RWPE1 (cell line): ENCODE data around the gene TYK2.

Experiments used
- CTCF ChIA-PET: fragments of 350-600 bp; sonication (Branson Sonifier 250); formaldehyde crosslinking; extraction: SDS; loops from one replicate; lab custom pipeline; 2021; lab: Yijun Ruan, JAX
- POLR2A ChIA-PET: fragments of 400-600 bp; formaldehyde crosslinking; extraction: SDS; loops from one replicate; lab custom pipeline; 2020; ENCODE audit warnings: antibody characterized with exemption; ENCODE audit not compliant: low non-redundant PET; lab: Yijun Ruan, JAX
- DNase-seq: peaks from one replicate; pipeline ENCODE4 v3.0.0; 2012; ENCODE audit warnings: low spot score
- H3K27ac ChIP-seq: fragments of 450-650 bp; 2 replicates; pipeline ENCODE4 v1.5.1; 2017
- TF ChIP-seq, protein P1 (sequence below): fragments of 450-650 bp; conservative IDR thresholded peaks from 2 replicates; pipeline ENCODE4 v1.5.1; 2017; ENCODE audit warnings: low read depth, mild to moderate bottlenecking

Gene TYK2

DNA sequence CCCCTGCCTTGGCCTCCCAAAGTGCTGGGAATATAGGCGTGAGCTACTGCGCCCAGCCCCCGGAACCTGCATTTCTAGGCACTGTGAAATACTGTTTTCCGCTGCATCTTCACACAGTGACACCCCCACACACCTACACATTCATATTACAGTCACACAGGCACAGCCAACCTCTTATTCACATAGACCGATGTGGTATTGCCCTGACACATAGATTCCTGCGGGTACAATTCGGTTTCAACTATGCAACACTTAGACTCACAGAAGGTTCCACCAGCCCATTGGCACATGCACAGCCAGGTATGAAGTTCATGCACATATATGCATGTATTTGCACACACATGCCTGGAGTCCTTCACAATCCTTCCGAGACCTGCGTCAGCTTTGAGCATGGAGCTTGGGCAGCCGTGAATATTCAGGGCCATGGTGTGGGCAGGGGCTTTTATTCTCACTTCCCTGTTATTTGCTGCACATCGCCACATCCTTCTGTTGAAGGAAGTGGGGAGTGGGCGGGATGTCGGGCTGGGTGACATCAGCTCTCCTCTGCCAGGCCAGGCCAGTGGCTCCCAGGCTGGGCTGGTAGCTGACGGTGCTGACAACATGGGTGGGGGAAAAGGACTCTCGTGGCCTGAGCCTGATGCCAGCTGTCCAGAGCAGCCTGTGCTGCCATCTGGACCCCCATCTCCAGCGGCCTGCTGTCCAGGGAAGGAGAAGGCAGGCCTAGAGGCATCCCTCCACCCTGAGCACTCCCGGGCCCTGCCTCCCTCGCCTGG lies 28.3 kb upstream of the TYK2 start:
- CTCF ChIA-PET = interaction anchor here (0.6 kb wide), 1 partner anchor 20 kb away, joined by 3 read pairs; no protein-coding TSS in a partner anchor
- no peak overlapping the region for H3K27ac ChIP-seq
- TF ChIP-seq, protein P1, sequence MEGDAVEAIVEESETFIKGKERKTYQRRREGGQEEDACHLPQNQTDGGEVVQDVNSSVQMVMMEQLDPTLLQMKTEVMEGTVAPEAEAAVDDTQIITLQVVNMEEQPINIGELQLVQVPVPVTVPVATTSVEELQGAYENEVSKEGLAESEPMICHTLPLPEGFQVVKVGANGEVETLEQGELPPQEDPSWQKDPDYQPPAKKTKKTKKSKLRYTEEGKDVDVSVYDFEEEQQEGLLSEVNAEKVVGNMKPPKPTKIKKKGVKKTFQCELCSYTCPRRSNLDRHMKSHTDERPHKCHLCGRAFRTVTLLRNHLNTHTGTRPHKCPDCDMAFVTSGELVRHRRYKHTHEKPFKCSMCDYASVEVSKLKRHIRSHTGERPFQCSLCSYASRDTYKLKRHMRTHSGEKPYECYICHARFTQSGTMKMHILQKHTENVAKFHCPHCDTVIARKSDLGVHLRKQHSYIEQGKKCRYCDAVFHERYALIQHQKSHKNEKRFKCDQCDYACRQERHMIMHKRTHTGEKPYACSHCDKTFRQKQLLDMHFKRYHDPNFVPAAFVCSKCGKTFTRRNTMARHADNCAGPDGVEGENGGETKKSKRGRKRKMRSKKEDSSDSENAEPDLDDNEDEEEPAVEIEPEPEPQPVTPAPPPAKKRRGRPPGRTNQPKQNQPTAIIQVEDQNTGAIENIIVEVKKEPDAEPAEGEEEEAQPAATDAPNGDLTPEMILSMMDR = no peak
- POLR2A ChIA-PET = no interaction called here
- DNase-seq = no peak

DNA sequence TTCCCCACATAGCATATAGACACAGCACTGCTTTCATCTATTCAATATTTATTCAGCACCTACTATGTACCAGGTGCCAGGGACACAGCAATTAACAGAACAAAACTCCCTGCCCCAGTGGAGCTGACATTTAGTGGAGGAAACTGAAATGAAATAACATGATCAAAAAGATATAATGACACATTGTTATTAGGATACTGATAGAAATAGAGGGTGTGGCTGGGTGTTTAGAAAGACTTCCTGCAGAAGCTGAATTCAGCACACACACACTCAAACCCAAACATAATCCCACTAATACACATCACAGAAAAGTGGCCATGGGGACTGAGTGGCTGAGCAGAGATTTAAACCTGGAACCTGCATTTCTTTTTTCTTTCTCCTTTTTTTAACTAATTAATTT lies 26.7 kb upstream of the TYK2 start:
- DNase-seq = no peak
- no peak overlapping the region for H3K27ac ChIP-seq
- CTCF ChIA-PET = interaction anchor here (0.6 to 1.2 kb wide), 2 partner anchors 16 to 18 kb away, joined by 3 to 5 read pairs; no protein-coding TSS in a partner anchor
- TF ChIP-seq, protein P1 = no peak
- POLR2A ChIA-PET = no interaction called here

DNA sequence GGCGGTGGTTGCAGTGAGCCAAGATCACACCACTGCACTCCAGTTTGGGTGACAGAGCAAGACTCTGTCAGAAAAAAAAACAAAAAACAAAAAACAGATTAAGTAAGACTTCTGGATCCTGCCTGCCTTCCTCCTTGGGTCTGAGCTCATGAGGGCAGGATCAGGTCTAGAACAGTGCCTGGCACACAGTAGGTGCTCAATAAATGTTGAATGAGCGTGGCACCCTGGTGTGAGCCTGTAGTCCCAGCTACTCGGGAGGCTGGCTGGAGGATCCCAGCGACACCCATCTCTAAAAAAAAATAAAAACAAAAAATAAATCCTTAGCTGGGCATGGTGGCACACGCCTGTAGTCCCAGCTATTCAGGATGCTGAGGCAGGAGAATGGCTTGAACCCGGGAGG lies 25.8 kb upstream of the TYK2 start:
- ChIA-PET POLR2A (interaction anchor here (0.6 kb wide), 1 partner anchor 88 kb away, joined by 3 read pairs; no protein-coding TSS in a partner anchor), CTCF (interaction anchor here (0.6 to 3.7 kb wide), 6 partner anchors 11 to 139 kb away, joined by 3 to 32 read pairs (median 4); no protein-coding TSS in a partner anchor)
- DNase-seq = no peak
- TF ChIP-seq, protein P1 = no peak
- no peak overlapping the region for H3K27ac ChIP-seq

DNA sequence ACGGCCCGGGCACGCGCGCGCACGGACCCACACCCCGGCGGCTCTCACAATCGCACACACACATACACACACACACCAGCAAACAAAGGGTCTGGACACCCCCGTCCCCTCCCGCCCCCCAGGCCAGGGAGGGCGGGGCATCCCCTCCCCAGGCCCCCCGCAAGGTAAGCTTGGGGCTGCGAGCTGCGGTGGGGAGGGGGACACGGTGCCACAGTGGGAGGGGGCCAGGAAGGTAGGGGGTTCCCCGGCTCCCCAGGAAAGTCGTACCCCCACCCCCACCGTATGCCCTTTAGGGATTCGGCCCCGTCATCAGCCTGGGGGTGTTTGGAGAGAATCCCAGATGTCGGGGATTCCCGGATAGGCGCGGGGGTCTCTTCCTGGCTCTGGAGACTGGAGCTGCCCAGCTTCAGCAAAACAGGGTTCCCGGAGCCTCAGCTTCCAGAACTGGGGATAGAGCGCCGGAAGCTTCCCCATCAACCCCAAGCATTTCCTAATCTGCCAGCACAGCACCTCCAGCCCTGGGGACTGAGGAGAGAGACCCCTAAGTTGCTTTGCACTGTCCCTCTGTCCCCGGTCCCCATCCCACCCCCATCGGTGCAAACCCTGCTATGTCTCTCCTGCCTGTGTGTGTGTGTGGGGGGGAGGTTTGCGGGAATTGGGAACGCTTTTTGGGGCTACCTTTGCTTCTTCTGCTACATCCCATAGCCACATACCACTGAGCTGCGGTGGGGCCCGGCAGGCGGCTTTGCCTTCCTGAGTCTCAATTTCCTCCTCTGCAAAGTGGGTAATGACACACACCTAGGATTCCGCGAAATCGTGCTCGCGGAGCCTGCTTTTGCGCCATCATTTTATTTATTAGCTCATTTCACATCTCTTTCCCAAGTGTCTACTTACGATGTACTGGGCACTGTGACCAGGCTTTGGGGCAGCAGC lies 24.8 kb upstream of the TYK2 start:
- no peak for DNase-seq
- H3K27ac ChIP-seq = no peak overlapping the region
- TF ChIP-seq, protein P1 = no peak
- CTCF ChIA-PET = interaction anchor here (0.6 to 3.7 kb wide), 10 partner anchors 8 to 359 kb away, joined by 3 to 32 read pairs (median 4); no protein-coding TSS in a partner anchor
- POLR2A ChIA-PET = no interaction called here

DNA sequence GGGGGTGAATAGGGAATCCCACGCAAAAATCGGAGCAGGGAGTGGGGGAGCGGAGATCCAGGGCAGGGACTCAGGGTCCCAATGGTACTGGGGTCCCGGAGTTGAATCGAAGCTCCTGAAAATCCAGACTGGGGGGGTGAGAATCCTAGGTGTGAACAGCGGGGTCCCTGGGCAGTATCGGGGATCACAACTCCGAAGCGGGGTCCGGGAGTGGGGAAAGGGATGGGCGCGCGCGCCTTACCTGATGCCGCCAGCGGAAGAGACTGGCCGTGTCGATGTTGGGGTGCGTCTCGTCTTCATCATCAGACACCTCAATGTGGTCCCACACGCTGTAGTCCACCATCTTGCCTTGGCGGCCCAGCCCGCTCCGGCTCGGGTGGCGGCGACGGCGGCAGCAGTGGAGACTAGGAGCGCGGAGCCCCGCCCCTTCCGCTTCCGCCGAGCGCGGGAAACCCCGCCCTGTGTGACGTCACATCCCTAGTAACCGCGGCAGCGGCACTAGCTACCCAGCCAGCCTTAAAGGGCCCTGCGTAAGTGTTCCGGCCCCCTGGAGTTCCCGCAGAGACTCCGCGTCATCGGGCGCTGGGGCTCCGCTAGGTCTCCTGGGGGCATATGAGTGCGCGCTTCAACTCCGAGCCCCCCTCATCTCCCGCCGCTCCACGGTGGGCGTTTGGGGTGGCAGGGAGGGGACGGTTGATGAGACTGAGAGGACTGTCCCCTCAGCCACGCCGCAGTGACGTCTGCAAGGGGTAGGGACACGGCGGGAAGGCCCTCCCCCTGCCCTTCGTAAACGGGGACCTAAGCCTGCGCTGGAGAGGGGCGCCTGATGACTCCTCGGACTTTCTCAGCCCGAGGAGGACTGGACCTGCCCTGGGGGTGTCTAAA lies 23.0 kb upstream of the TYK2 start, which contains the start of gene CDC37:
CDC37 (minus strand) TSS at position 406 of the 885 bp plus-strand sequence; CDS start at position 343, 63 bp downstream.
- ChIA-PET POLR2A (no interaction called here), CTCF (interaction anchor here (0.6 to 3.7 kb wide), 11 partner anchors 14 to 263 kb away, joined by 3 to 32 read pairs (median 4); no protein-coding TSS in a partner anchor)
- TF ChIP-seq, protein P1 = no peak
- peak within 1 kb of the TSS; percentile 70 for H3K27ac ChIP-seq
- DNase-seq = peak; percentile 98
